Measurements from ENCODE around the gene TMED8.
A peak's percentile ranks its signal among the peaks of the same experiment; 100 is the strongest.

TMED8 gene

GRCh38 chr14:77378701-77379100, 1.8 kb upstream of the TMED8 start:
- peaks cover 25% of the 10 kb centered on the region for H3K4me1 Mint-ChIP-seq (ENCODE audit: low read depth)
- no peak overlapping the region for H3K4me3 Mint-ChIP-seq
- H3K9me3 Mint-ChIP-seq: no peaks in the 10 kb centered on the region
- H3K27me3 Mint-ChIP-seq: no peaks in the 10 kb centered on the region
- no peak overlapping the region for H3K27ac Mint-ChIP-seq
- H3K36me3 Mint-ChIP-seq (ENCODE audit: low read depth): peaks cover 13% of the 10 kb centered on the region

GRCh38 chr14:77377502-77377844, 579 bp upstream of the TMED8 start:
- no peak overlapping the region for H3K4me3 Mint-ChIP-seq
- no peak overlapping the region for H3K27ac Mint-ChIP-seq
- no peaks in the 10 kb centered on the region for H3K9me3 Mint-ChIP-seq
- peaks cover 37% of the 10 kb centered on the region for H3K4me1 Mint-ChIP-seq (ENCODE audit: low read depth)
- peaks cover 21% of the 10 kb centered on the region for H3K36me3 Mint-ChIP-seq (ENCODE audit: low read depth)
- H3K27me3 Mint-ChIP-seq: no peaks in the 10 kb centered on the region

GRCh38 chr14:77375973-77376770, 722 bp downstream of the TMED8 start:
- no peaks in the 10 kb centered on the region for H3K9me3 Mint-ChIP-seq
- peak overlapping the region; percentile 91 for H3K27ac Mint-ChIP-seq

GRCh38 chr14:77375164-77375950, 1.5 kb downstream of the TMED8 start:
- H3K27ac Mint-ChIP-seq: peak overlapping the region; percentile 91
- peaks cover 21% of the 10 kb centered on the region for H3K36me3 Mint-ChIP-seq (ENCODE audit: low read depth)
- peaks cover 47% of the 10 kb centered on the region for H3K4me1 Mint-ChIP-seq (ENCODE audit: low read depth)
- H3K9me3 Mint-ChIP-seq: no peaks in the 10 kb centered on the region
- no peaks in the 10 kb centered on the region for H3K27me3 Mint-ChIP-seq
- H3K4me3 Mint-ChIP-seq: peak overlapping the region; percentile 93

More at GRCh38 chr14:77375973-77376770, 722 bp downstream of the TMED8 start:
- no peaks in the 10 kb centered on the region for H3K27me3 Mint-ChIP-seq
- peaks cover 21% of the 10 kb centered on the region for H3K36me3 Mint-ChIP-seq (ENCODE audit: low read depth)
- peak overlapping the region; percentile 93 for H3K4me3 Mint-ChIP-seq
- H3K4me1 Mint-ChIP-seq (ENCODE audit: low read depth): peaks cover 47% of the 10 kb centered on the region

GRCh38 chr14:77372304-77372841, 4.5 kb downstream of the TMED8 start:
- H3K4me3 Mint-ChIP-seq: peak overlapping the region; percentile 40
- peaks cover 62% of the 10 kb centered on the region for H3K4me1 Mint-ChIP-seq (ENCODE audit: low read depth)

GRCh38 chr14:77369285-77369684, 7.6 kb downstream of the TMED8 start:
- Mint-ChIP-seq H3K4me1 (ENCODE audit: low read depth) (peaks cover 43% of the 10 kb centered on the region), H3K36me3 (ENCODE audit: low read depth) (peaks cover 11% of the 10 kb centered on the region), H3K27me3 (no peaks in the 10 kb centered on the region), H3K4me3 (no peak overlapping the region), H3K9me3 (no peaks in the 10 kb centered on the region), H3K27ac (no peak overlapping the region)

More at GRCh38 chr14:77372304-77372841, 4.5 kb downstream of the TMED8 start:
- peak overlapping the region; percentile 23 for H3K27ac Mint-ChIP-seq
- H3K9me3 Mint-ChIP-seq: no peaks in the 10 kb centered on the region
- peaks cover 21% of the 10 kb centered on the region for H3K36me3 Mint-ChIP-seq (ENCODE audit: low read depth)
- H3K27me3 Mint-ChIP-seq: no peaks in the 10 kb centered on the region

- H3K4me3 Mint-ChIP-seq: no peak overlapping the region
- H3K27me3 Mint-ChIP-seq: no peaks in the 10 kb centered on the region
- H3K27ac Mint-ChIP-seq: no peak overlapping the region
- peaks cover 15% of the 10 kb centered on the region for H3K36me3 Mint-ChIP-seq (ENCODE audit: low read depth)
- no peaks in the 10 kb centered on the region for H3K9me3 Mint-ChIP-seq
- H3K4me1 Mint-ChIP-seq (ENCODE audit: low read depth): peaks cover 29% of the 10 kb centered on the region
Observed at GRCh38 chr14:77364146-77364545, 12.7 kb downstream of the TMED8 start.

GRCh38 chr14:77359626-77360025, 17.3 kb downstream of the TMED8 start:
- Mint-ChIP-seq H3K4me3 (no peak overlapping the region), H3K27ac (no peak overlapping the region), H3K9me3 (no peaks in the 10 kb centered on the region), H3K27me3 (no peaks in the 10 kb centered on the region), H3K36me3 (ENCODE audit: low read depth) (peaks cover 19% of the 10 kb centered on the region), H3K4me1 (ENCODE audit: low read depth) (peaks cover 27% of the 10 kb centered on the region)

GRCh38 chr14:77356899-77357298, 20.0 kb downstream of the TMED8 start:
- Mint-ChIP-seq H3K4me1 (ENCODE audit: low read depth) (peaks cover 16% of the 10 kb centered on the region), H3K9me3 (no peaks in the 10 kb centered on the region), H3K27me3 (no peaks in the 10 kb centered on the region), H3K27ac (no peak overlapping the region), H3K36me3 (ENCODE audit: low read depth) (peaks cover 19% of the 10 kb centered on the region), H3K4me3 (no peak overlapping the region)

GRCh38 chr14:77355811-77356210, 21.1 kb downstream of the TMED8 start:
- Mint-ChIP-seq H3K27me3 (no peaks in the 10 kb centered on the region), H3K4me1 (ENCODE audit: low read depth) (peaks cover 8% of the 10 kb centered on the region), H3K36me3 (ENCODE audit: low read depth) (peaks cover 17% of the 10 kb centered on the region), H3K27ac (no peak overlapping the region), H3K9me3 (no peaks in the 10 kb centered on the region), H3K4me3 (no peak overlapping the region)

- no peak overlapping the region for H3K27ac Mint-ChIP-seq
- no peak overlapping the region for H3K4me3 Mint-ChIP-seq
- peaks cover 3% of the 10 kb centered on the region for H3K4me1 Mint-ChIP-seq (ENCODE audit: low read depth)
- no peaks in the 10 kb centered on the region for H3K9me3 Mint-ChIP-seq
- H3K36me3 Mint-ChIP-seq (ENCODE audit: low read depth): peaks cover 27% of the 10 kb centered on the region
- no peaks in the 10 kb centered on the region for H3K27me3 Mint-ChIP-seq
Observed at GRCh38 chr14:77353469-77354141, 23.3 kb downstream of the TMED8 start.

GRCh38 chr14:77347751-77348150, 29.1 kb downstream of the TMED8 start:
- no peaks in the 10 kb centered on the region for H3K9me3 Mint-ChIP-seq
- H3K4me1 Mint-ChIP-seq (ENCODE audit: low read depth): peaks cover 3% of the 10 kb centered on the region
- H3K36me3 Mint-ChIP-seq (ENCODE audit: low read depth): peaks cover 47% of the 10 kb centered on the region
- no peak overlapping the region for H3K4me3 Mint-ChIP-seq
- no peak overlapping the region for H3K27ac Mint-ChIP-seq
- no peaks in the 10 kb centered on the region for H3K27me3 Mint-ChIP-seq

GRCh38 chr14:77346495-77346894, 30.4 kb downstream of the TMED8 start:
- peaks cover 58% of the 10 kb centered on the region for H3K36me3 Mint-ChIP-seq (ENCODE audit: low read depth)

GRCh38 chr14:77344377-77344996, 32.4 kb downstream of the TMED8 start:
- H3K9me3 Mint-ChIP-seq: no peaks in the 10 kb centered on the region
- H3K4me3 Mint-ChIP-seq: no peak overlapping the region
- H3K27me3 Mint-ChIP-seq: no peaks in the 10 kb centered on the region
- peaks cover 3% of the 10 kb centered on the region for H3K4me1 Mint-ChIP-seq (ENCODE audit: low read depth)
- H3K36me3 Mint-ChIP-seq (ENCODE audit: low read depth): peaks cover 54% of the 10 kb centered on the region
- no peak overlapping the region for H3K27ac Mint-ChIP-seq

More at GRCh38 chr14:77346495-77346894, 30.4 kb downstream of the TMED8 start:
- peaks cover 3% of the 10 kb centered on the region for H3K4me1 Mint-ChIP-seq (ENCODE audit: low read depth)
- H3K27ac Mint-ChIP-seq: no peak overlapping the region
- no peaks in the 10 kb centered on the region for H3K9me3 Mint-ChIP-seq
- H3K27me3 Mint-ChIP-seq: no peaks in the 10 kb centered on the region
- no peak overlapping the region for H3K4me3 Mint-ChIP-seq

All from stimulated activated naive CD8-positive, alpha-beta T cell treated with anti-CD3 and anti-CD28 coated beads, Interleukin-15, Interleukin-2, amounts not matched to agents 100 ng/mL and 50 ng/mL, for 24 hours (primary cell).